ENCODE data around the gene ALMS1. TPM values are rescaled to one million over a fixed set of nuclear protein-coding genes. Genes with fewer than 3 reads are reported as not detected.
A peak's percentile ranks its signal among the peaks of the same experiment; 100 is the strongest.

Gene ALMS1
- total RNA-seq, 4 donors from 2014 or later, result 26.4 to 54.3 (median 36.5) TPM

GRCh38 chr2:73383036-73383435, 2.6 kb upstream of the ALMS1 start:
- no peak for ATAC-seq
- Histone ChIP-seq H3K36me3 (no peaks in the 10 kb centered on the region), H3K4me3 (no peak overlapping the region), H3K4me1 (peaks cover 2 to 24% (median 12%) of the 10 kb centered on the region in 3 donors), H3K27me3 (peaks cover 6% of the 10 kb centered on the region), H3K27ac (no peak overlapping the region), H3K9me3 (no peaks in the 10 kb centered on the region)
- TF ChIP-seq POLR2A (IDR thresholded peaks at IDR 0.05) (no peak), POLR2AphosphoS5 (IDR thresholded peaks at IDR 0.05) (no peak), CTCF (IDR thresholded peaks at IDR 0.05) (no peak), EP300 (IDR thresholded peaks at IDR 0.05) (no peak)
- WGBS, 2 donors (ENCODE audit: low coverage in 1 of 2), result 57 to 65% methylated on average over 2 to 3 of the region's 3 CpGs

GRCh38 chr2:73385123-73385503, 523 bp upstream of the ALMS1 start:
- H3K36me3 ChIP-seq, result no peaks in the 10 kb centered on the region
- H3K27me3 ChIP-seq, result no peaks in the 10 kb centered on the region
- peak overlapping the region; percentile 61 to 96 (median 94) for H3K27ac ChIP-seq
- H3K9me3 ChIP-seq, result no peaks in the 10 kb centered on the region
- 4 to 8% methylated on average over 6 to 7 of the region's 9 CpGs for WGBS, 2 donors (ENCODE audit: low coverage in 1 of 2)
- H3K4me1 ChIP-seq, result peaks cover 2 to 25% (median 12%) of the 10 kb centered on the region in 3 donors
- TF ChIP-seq EP300 (IDR thresholded peaks at IDR 0.05), result no peak
- no peak for ATAC-seq
- H3K4me3 ChIP-seq, result peak overlapping the region; percentile 42 to 79

- Histone ChIP-seq H3K27ac (peak overlapping the region; percentile 51 to 96 (median 94)), H3K4me1 (peaks cover 2 to 25% (median 12%) of the 10 kb centered on the region in 3 donors), H3K36me3 (no peaks in the 10 kb centered on the region), H3K4me3 (peak overlapping the region; percentile 42 to 79), H3K27me3 (no peaks in the 10 kb centered on the region), H3K9me3 (no peaks in the 10 kb centered on the region)
- TF ChIP-seq POLR2AphosphoS5 (IDR thresholded peaks at IDR 0.05), result no peak
- TF ChIP-seq POLR2A (IDR thresholded peaks at IDR 0.05), result no peak
- no peak for TF ChIP-seq EP300 (IDR thresholded peaks at IDR 0.05)
- no peak for TF ChIP-seq CTCF (IDR thresholded peaks at IDR 0.05)
- 0% methylated on average over 2 to 8 of the region's 24 CpGs for WGBS, 2 donors (ENCODE audit: low coverage in 1 of 2)
- no peak for ATAC-seq
Observed at GRCh38 chr2:73386342-73386868, 769 bp downstream of the ALMS1 start.

- no peak for ATAC-seq
- Histone ChIP-seq H3K27ac (peak overlapping the region in 3 of 4 donors; percentile 93 to 96 (median 94)), H3K4me1 (peaks cover 2 to 25% (median 12%) of the 10 kb centered on the region in 3 donors), H3K4me3 (peak overlapping the region; percentile 42 to 79), H3K36me3 (no peaks in the 10 kb centered on the region), H3K9me3 (no peaks in the 10 kb centered on the region), H3K27me3 (no peaks in the 10 kb centered on the region)
- no peak for TF ChIP-seq EP300 (IDR thresholded peaks at IDR 0.05)
- TF ChIP-seq POLR2AphosphoS5 (IDR thresholded peaks at IDR 0.05), result no peak
- no peak for TF ChIP-seq CTCF (IDR thresholded peaks at IDR 0.05)
- TF ChIP-seq POLR2A (IDR thresholded peaks at IDR 0.05), result no peak
- 15 to 22% methylated on average over 6 of the region's 6 CpGs for WGBS, 2 donors (ENCODE audit: low coverage in 1 of 2)
Observed at GRCh38 chr2:73386894-73387636, 1.4 kb downstream of the ALMS1 start.

- Histone ChIP-seq H3K36me3 (peaks cover 0 to 19% of the 10 kb centered on the region in 2 donors), H3K27ac (no peak overlapping the region), H3K4me1 (no peaks in the 10 kb centered on the region), H3K9me3 (peaks cover 0 to 18% (median 0%) of the 10 kb centered on the region in 3 donors), H3K4me3 (no peak overlapping the region), H3K27me3 (no peaks in the 10 kb centered on the region)
- TF ChIP-seq EP300 (IDR thresholded peaks at IDR 0.05) (no peak), CTCF (IDR thresholded peaks at IDR 0.05) (no peak), POLR2A (IDR thresholded peaks at IDR 0.05) (no peak), POLR2AphosphoS5 (IDR thresholded peaks at IDR 0.05) (no peak)
- WGBS, 2 donors (ENCODE audit: low coverage in 1 of 2), result 91 to 97% methylated on average over 9 of the region's 9 CpGs
- ATAC-seq, result no peak
Observed at GRCh38 chr2:73402386-73403103, 16.9 kb downstream of the ALMS1 start.
